NB4 (cell line): ENCODE results near the gene ADGRD2.

Experiments used
- CTCF ChIP-seq: IDR thresholded peaks from one replicate; pipeline ENCODE4 v1.5.1; 2012; ENCODE audit warnings: low read depth, low read length
- MAX ChIP-seq: IDR thresholded peaks from 2 replicates; pipeline ENCODE4 v1.6.1; 2011; ENCODE audit warnings: low read depth, low read length
- MYC ChIP-seq: IDR thresholded peaks from 2 replicates; pipeline ENCODE4 v1.6.1; 2011; ENCODE audit warnings: low read depth, low read length
- POLR2A ChIP-seq: IDR thresholded peaks from 2 replicates; pipeline ENCODE4 v1.6.1; 2011; ENCODE audit warnings: mild to moderate bottlenecking; ENCODE audit not compliant: insufficient read length; ENCODE audit errors: extremely low read depth

DNA sequence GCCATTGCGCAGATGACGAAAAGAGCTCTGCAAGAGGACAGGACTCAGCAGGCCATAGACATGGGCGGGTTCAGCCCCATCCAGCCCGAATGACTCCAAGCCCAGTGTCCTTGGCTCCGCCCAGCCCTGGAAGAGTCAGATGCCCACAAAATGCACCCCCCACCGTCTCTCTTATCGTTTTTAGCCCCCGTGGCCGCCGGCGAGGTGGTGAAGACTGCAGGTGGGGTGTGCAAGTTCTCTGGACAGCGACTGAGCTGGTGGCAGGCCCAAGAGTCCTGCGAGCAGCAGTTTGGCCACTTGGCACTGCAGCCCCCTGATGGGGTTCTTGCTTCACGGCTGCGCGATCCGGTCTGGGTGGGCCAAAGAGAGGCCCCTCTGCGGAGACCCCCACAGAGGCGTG is 2.1 kb downstream of the ADGRD2 start:
- TF ChIP-seq POLR2A (no peak), CTCF (no peak), MYC (no peak), MAX (no peak)
